Nephron progenitor cell (in vitro differentiated cells): ENCODE results near the gene FSIP1.

ENCODE experiments used
- DNase-seq: peaks from one replicate; pipeline ENCODE4 v3.0.0; 2021
- H3K27ac Mint-ChIP-seq: 2 replicates; pipeline ENCODE4 v1.8.0; 2021; ENCODE audit warnings: mild to moderate bottlenecking, moderate library complexity, mixed read lengths
- H3K27me3 Mint-ChIP-seq: 2 replicates; pipeline ENCODE4 v1.8.0; 2021; ENCODE audit warnings: mild to moderate bottlenecking, low read depth, mixed read lengths; ENCODE audit not compliant: poor library complexity
- H3K36me3 Mint-ChIP-seq: 2 replicates; pipeline ENCODE4 v1.8.0; 2021; ENCODE audit warnings: low read depth, mixed read lengths
- H3K4me1 Mint-ChIP-seq: 2 replicates; pipeline ENCODE4 v1.8.0; 2021; ENCODE audit warnings: mixed read lengths
- H3K4me3 Mint-ChIP-seq: 2 replicates; pipeline ENCODE4 v1.8.0; 2021; ENCODE audit warnings: mild to moderate bottlenecking, moderate library complexity, mixed read lengths
- H3K9me3 Mint-ChIP-seq: 2 replicates; pipeline ENCODE4 v1.8.0; 2021; ENCODE audit warnings: mild to moderate bottlenecking, moderate library complexity, mixed read lengths
- TF ChIP-seq, protein P1 (sequence below): fragments of 200-600 bp; sonication (generic); IDR thresholded peaks from 2 replicates; pipeline ENCODE4 v1.5.0; 2021; ENCODE audit warnings: antibody characterized with exemption

The FSIP1 gene

GRCh38 chr15:39598958-39599845 is 183.4 kb downstream of the FSIP1 start:
- TF ChIP-seq, protein P1, sequence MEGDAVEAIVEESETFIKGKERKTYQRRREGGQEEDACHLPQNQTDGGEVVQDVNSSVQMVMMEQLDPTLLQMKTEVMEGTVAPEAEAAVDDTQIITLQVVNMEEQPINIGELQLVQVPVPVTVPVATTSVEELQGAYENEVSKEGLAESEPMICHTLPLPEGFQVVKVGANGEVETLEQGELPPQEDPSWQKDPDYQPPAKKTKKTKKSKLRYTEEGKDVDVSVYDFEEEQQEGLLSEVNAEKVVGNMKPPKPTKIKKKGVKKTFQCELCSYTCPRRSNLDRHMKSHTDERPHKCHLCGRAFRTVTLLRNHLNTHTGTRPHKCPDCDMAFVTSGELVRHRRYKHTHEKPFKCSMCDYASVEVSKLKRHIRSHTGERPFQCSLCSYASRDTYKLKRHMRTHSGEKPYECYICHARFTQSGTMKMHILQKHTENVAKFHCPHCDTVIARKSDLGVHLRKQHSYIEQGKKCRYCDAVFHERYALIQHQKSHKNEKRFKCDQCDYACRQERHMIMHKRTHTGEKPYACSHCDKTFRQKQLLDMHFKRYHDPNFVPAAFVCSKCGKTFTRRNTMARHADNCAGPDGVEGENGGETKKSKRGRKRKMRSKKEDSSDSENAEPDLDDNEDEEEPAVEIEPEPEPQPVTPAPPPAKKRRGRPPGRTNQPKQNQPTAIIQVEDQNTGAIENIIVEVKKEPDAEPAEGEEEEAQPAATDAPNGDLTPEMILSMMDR = no peak
- no peak overlapping the region for H3K27ac Mint-ChIP-seq
- no peaks in the 10 kb centered on the region for H3K4me1 Mint-ChIP-seq

GRCh38 chr15:39598186-39598850 is 184.3 kb downstream of the FSIP1 start:
- H3K4me1 Mint-ChIP-seq = no peaks in the 10 kb centered on the region
- no peaks in the 10 kb centered on the region for H3K27me3 Mint-ChIP-seq
- no peaks in the 10 kb centered on the region for H3K9me3 Mint-ChIP-seq
- DNase-seq = no peak
- peaks cover 21% of the 10 kb centered on the region for H3K36me3 Mint-ChIP-seq
- no peak overlapping the region for H3K4me3 Mint-ChIP-seq
- H3K27ac Mint-ChIP-seq = no peak overlapping the region
- TF ChIP-seq, protein P1 = no peak

More at GRCh38 chr15:39598958-39599845, 183.4 kb downstream of the FSIP1 start:
- Mint-ChIP-seq H3K27me3 (no peaks in the 10 kb centered on the region), H3K9me3 (no peaks in the 10 kb centered on the region), H3K36me3 (peaks cover 12% of the 10 kb centered on the region), H3K4me3 (no peak overlapping the region)
- DNase-seq = no peak

DNA sequence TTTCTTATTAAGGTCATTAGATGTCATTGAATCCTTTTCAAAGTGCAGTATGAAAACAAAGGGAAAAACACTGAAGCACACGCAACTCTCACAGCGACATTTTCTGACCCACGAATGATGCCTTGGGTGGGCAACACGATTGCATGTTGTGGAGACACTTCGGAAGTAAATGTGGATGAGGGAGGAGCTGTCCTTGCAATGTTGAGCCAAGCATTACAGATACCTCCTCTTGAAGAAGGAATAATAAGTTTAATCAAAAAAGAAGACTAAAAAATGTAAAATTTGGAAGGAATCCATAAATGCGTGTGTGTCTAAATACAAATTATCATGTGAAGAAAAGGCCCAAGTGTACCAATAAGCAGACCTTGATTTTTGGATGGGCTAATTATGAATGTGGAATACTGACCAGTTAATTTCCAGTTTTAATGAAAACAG is 184.9 kb downstream of the FSIP1 start:
- Mint-ChIP-seq H3K27me3 (no peaks in the 10 kb centered on the region), H3K9me3 (no peaks in the 10 kb centered on the region), H3K4me1 (no peaks in the 10 kb centered on the region), H3K36me3 (peaks cover 26% of the 10 kb centered on the region), H3K4me3 (no peak overlapping the region), H3K27ac (no peak overlapping the region)
- TF ChIP-seq, protein P1 = no peak
- DNase-seq = no peak

DNA sequence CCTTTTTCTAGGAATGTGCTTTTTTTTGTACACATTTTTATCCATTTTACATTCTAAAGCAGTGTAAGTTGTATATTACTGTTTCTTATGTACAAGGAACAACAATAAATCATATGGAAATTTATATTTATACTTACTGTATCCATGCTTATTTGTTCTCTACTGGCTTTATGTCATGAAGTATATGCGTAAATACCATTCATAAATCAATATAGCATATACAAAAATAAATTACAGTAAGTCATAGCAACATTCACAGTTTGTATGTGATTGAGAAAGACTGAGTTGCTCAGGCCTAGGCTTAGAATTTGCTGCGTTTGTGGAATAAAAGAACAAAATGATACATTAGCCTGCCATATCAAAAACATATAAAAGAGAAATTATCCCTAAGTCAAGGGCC is 185.3 kb downstream of the FSIP1 start:
- no peak for DNase-seq
- H3K4me1 Mint-ChIP-seq = no peaks in the 10 kb centered on the region

GRCh38 chr15:39596358-39597051 is 186.1 kb downstream of the FSIP1 start:
- Mint-ChIP-seq H3K4me3 (no peak overlapping the region), H3K36me3 (peaks cover 36% of the 10 kb centered on the region), H3K4me1 (no peaks in the 10 kb centered on the region), H3K27me3 (no peaks in the 10 kb centered on the region), H3K27ac (no peak overlapping the region), H3K9me3 (no peaks in the 10 kb centered on the region)
- TF ChIP-seq, protein P1 = no peak
- no peak for DNase-seq

More for the DNA sequence above, 185.3 kb downstream of the FSIP1 start:
- Mint-ChIP-seq H3K9me3 (no peaks in the 10 kb centered on the region), H3K36me3 (peaks cover 31% of the 10 kb centered on the region), H3K27me3 (no peaks in the 10 kb centered on the region), H3K27ac (no peak overlapping the region), H3K4me3 (no peak overlapping the region)
- TF ChIP-seq, protein P1 = no peak
